HepG2 (cell line): ENCODE data around the gene ABCA3. TPM values are rescaled to one million over a fixed set of nuclear protein-coding genes. Genes with fewer than 3 reads are reported as not detected.

Experiments used
- FOXA1 ChIP-seq, 2 experiments: fragments of 450-650 bp in 1 of 2; sonication (generic) in 1 of 2; formaldehyde crosslinking in 1 of 2; IDR thresholded peaks; 2 replicates each; pipeline versions ENCODE4 v1.4.0 to v1.6.1; 2016 to 2020; ENCODE audit warnings: missing genetic modification reagents in 1 of 2
- HNRNPK ChIP-seq: fragments of 200-400 bp; formaldehyde crosslinking; IDR thresholded peaks from 2 replicates; pipeline ENCODE4 v1.6.1; 2018; ENCODE audit warnings: low read length, low read depth, moderate library complexity, mild to moderate bottlenecking; ENCODE audit not compliant: poor library complexity, severe bottlenecking
- KIAA2018 ChIP-seq: sonication (generic); formaldehyde crosslinking; IDR thresholded peaks from 2 replicates; pipeline ENCODE4 v1.5.0; 2020; ENCODE audit warnings: mild to moderate bottlenecking, missing genetic modification reagents, borderline replicate concordance
- MBD4 ChIP-seq: IDR thresholded peaks from 2 replicates; pipeline ENCODE4 v1.6.1; 2012; ENCODE audit warnings: low read length, inconsistent platforms, borderline replicate concordance
- MED1 ChIP-seq: sonication (generic); formaldehyde crosslinking; IDR thresholded peaks from 2 replicates; pipeline ENCODE4 v1.4.0; 2020; ENCODE audit warnings: missing genetic modification reagents
- MEF2D ChIP-seq: sonication (generic); formaldehyde crosslinking; IDR thresholded peaks from 2 replicates; pipeline ENCODE4 v1.5.1; 2020; ENCODE audit warnings: mild to moderate bottlenecking, missing genetic modification reagents
- MXI1 ChIP-seq: IDR thresholded peaks from 3 replicates; pipeline ENCODE4 v1.6.1; 2012; ENCODE audit warnings: low read depth, low read length, inconsistent platforms, borderline replicate concordance
- NFE2L2 ChIP-seq: fragments of 150-350 bp; IDR thresholded peaks from 2 replicates; pipeline ENCODE4 v1.6.1; 2014; ENCODE audit warnings: low read length
- REXO4 ChIP-seq: sonication (generic); formaldehyde crosslinking; IDR thresholded peaks from 2 replicates; pipeline ENCODE4 v1.8.0; 2022; ENCODE audit warnings: missing genetic modification reagents, mild to moderate bottlenecking, borderline replicate concordance
- SRF ChIP-seq: IDR thresholded peaks from 2 replicates; pipeline ENCODE4 v1.6.1; 2011; ENCODE audit warnings: mild to moderate bottlenecking, low read depth, low read length, moderate library complexity
- ZMYM4 ChIP-seq: sonication (generic); formaldehyde crosslinking; IDR thresholded peaks from 2 replicates; pipeline ENCODE4 v1.8.1; 2023; ENCODE audit warnings: mild to moderate bottlenecking, missing genetic modification reagents
- ZNF263 ChIP-seq: sonication (generic); formaldehyde crosslinking; IDR thresholded peaks from 2 replicates; pipeline ENCODE4 v1.4.0; 2020; ENCODE audit warnings: missing genetic modification reagents
- ZNF292 ChIP-seq: sonication (generic); formaldehyde crosslinking; IDR thresholded peaks from 2 replicates; pipeline ENCODE4 v1.8.1; 2022; ENCODE audit warnings: mild to moderate bottlenecking, low read depth, missing genetic modification reagents, borderline replicate concordance
- ZNF724P ChIP-seq: sonication (generic); formaldehyde crosslinking; IDR thresholded peaks from 2 replicates; pipeline ENCODE4 v1.8.0; 2022; ENCODE audit warnings: missing genetic modification reagents, borderline replicate concordance
- polyA plus RNA-seq, 8 experiments: library from polyadenylated mRNA; depleted of rRNA in 3 of 8; stranded (reverse) in 7 of 8; unstranded in 1 of 8; fragments of >200 nt; fragmentation: Illumina TruSeq in 4 of 8; extraction: Trizol in 4 of 8; gene quantifications; 2 replicates each; pipeline versions ENCODE4 v1.2.1 to v1.2.3, GENCODE V29; 2011 to 2016; ENCODE audit warnings: low read depth in 4 of 8, missing spikeins in 1 of 8, mixed read lengths in 1 of 8; ENCODE audit not compliant: insufficient read depth in 1 of 8
- total RNA-seq, 5 experiments: library from RNA; depleted of rRNA; stranded (reverse); fragments of >200 nt; fragmentation: Illumina TruSeq; extraction: Trizol; gene quantifications; 2 replicates each; pipeline ENCODE4 v1.2.3, GENCODE V29; 2016; ENCODE audit warnings: low read depth in 1 of 5
- TF ChIP-seq, protein P1 (sequence below): sonication (generic); formaldehyde crosslinking; IDR thresholded peaks from 2 replicates; pipeline ENCODE4 v1.4.0; 2020; ENCODE audit warnings: mild to moderate bottlenecking, missing genetic modification reagents

The ABCA3 gene
- total and polyA plus RNA-seq, 2 of the 13 experiments (the other 11 are each of a cell fraction or from before 2014, with no cell fraction given): 0.60 to 1.5 TPM

DNA sequence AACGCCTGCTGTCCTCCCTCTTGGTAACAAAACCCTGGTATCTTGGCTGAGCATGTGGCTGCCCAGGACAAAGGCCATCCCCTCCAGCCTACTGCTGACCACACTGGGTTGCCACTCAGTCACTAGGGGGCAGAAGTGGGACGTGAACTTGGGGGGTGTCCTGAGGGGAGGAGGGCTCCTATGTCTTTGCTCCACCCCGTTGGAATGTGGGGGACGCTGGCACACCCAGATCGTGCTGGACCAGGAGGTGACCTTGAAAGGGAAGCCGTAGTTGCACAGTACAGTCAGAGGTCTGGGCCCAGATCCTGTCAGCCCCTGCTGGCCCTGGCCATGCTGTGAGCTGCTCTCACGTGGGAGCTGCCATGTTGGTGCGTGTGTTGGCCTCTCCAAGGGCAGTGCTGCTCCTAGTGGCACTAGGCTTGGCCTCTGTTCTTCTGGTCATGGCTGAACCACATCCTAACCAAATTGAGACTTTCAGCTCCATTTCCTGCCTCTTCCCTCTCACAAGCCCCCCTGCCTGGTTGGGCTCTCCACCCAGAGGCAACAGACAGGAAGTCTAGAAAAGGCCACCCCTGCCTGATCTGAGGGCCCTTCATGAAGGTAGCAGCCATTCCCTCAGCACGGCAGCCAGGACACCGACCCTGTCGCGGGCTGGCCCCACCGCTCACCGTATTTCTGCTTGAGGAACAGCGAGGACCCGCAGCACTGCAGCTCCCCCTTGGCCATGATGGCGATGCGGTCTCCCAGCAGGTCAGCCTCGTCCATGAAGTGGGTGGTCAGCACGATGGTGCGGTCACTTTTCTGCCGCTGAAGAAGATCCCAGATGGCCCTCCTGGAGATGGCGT, 43.6 kb downstream of the ABCA3 start (continued):
- TF ChIP-seq KIAA2018 (CRISPR knock-in tag): no peak
- no peak for TF ChIP-seq MEF2D (CRISPR knock-in tag)
- no peak for TF ChIP-seq NFE2L2
- no peak for TF ChIP-seq ZNF724P (CRISPR knock-in tag)
- TF ChIP-seq ZNF263 (CRISPR knock-in tag): 0 out of 2 replicates have a peak, but pooled peaks have one; percentile 47
- TF ChIP-seq HNRNPK: no peak
- TF ChIP-seq, protein P1, sequence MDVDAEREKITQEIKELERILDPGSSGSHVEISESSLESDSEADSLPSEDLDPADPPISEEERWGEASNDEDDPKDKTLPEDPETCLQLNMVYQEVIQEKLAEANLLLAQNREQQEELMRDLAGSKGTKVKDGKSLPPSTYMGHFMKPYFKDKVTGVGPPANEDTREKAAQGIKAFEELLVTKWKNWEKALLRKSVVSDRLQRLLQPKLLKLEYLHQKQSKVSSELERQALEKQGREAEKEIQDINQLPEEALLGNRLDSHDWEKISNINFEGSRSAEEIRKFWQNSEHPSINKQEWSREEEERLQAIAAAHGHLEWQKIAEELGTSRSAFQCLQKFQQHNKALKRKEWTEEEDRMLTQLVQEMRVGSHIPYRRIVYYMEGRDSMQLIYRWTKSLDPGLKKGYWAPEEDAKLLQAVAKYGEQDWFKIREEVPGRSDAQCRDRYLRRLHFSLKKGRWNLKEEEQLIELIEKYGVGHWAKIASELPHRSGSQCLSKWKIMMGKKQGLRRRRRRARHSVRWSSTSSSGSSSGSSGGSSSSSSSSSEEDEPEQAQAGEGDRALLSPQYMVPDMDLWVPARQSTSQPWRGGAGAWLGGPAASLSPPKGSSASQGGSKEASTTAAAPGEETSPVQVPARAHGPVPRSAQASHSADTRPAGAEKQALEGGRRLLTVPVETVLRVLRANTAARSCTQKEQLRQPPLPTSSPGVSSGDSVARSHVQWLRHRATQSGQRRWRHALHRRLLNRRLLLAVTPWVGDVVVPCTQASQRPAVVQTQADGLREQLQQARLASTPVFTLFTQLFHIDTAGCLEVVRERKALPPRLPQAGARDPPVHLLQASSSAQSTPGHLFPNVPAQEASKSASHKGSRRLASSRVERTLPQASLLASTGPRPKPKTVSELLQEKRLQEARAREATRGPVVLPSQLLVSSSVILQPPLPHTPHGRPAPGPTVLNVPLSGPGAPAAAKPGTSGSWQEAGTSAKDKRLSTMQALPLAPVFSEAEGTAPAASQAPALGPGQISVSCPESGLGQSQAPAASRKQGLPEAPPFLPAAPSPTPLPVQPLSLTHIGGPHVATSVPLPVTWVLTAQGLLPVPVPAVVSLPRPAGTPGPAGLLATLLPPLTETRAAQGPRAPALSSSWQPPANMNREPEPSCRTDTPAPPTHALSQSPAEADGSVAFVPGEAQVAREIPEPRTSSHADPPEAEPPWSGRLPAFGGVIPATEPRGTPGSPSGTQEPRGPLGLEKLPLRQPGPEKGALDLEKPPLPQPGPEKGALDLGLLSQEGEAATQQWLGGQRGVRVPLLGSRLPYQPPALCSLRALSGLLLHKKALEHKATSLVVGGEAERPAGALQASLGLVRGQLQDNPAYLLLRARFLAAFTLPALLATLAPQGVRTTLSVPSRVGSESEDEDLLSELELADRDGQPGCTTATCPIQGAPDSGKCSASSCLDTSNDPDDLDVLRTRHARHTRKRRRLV (CRISPR knock-in tag): no peak
- TF ChIP-seq MBD4: no peak
- 0 out of 3 replicates have a peak, but pooled peaks have one; percentile 21 for TF ChIP-seq MXI1
- no peak for TF ChIP-seq REXO4 (CRISPR knock-in tag)
- TF ChIP-seq FOXA1 (IDR thresholded peaks at IDR 0.05): no peak
- TF ChIP-seq FOXA1 (CRISPR knock-in tag; IDR thresholded peaks at IDR 0.05): no peak
- TF ChIP-seq MED1 (CRISPR knock-in tag): no peak
- TF ChIP-seq ZNF292 (CRISPR knock-in tag): no peak
- TF ChIP-seq SRF: no peak
- no peak for TF ChIP-seq ZMYM4 (CRISPR knock-in tag)
